Vagina (tissue), 2 donors: ENCODE results near the gene VRTN.

Experiments
- POLR2A ChIP-seq, 2 donors: fragments of 450-650 bp; IDR thresholded peaks; one replicate each; pipeline ENCODE4 v1.6.1; 2017; ENCODE audit warnings: antibody characterized with exemption in 2 of 2, mild to moderate bottlenecking in 2 of 2, moderate library complexity in 2 of 2
- TF ChIP-seq, protein P1 (sequence below), 3 experiments: fragments of 450-650 bp in 2 of 3; fragments of 200-600 bp in 1 of 3; sonication (generic) in 1 of 3; IDR thresholded peaks; one replicate each; pipeline ENCODE4 v1.5.1; 2017 to 2019; ENCODE audit warnings: antibody characterized with exemption in 3 of 3, mild to moderate bottlenecking in 2 of 3, moderate library complexity in 2 of 3

DNA sequence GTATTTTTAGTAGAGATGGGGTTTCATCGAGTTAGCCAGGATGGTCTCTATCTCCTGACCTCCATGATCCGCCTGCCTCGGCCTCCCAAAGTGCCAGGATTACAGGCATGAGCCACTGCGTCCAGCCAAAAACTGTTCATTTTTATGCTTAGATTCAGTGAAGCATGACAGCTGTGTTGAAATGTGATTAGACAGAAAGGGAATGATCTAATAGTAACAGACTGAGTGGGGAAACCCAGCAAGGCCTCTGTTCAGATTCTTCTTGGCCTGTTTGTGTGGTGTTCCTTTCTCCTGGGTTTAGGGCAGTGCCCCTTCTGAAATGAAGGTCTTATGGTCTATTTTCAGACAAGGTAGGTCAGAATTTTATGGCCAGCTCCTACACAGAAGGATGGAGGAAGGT lies 33.7 kb upstream of the VRTN start:
- TF ChIP-seq, protein P1, sequence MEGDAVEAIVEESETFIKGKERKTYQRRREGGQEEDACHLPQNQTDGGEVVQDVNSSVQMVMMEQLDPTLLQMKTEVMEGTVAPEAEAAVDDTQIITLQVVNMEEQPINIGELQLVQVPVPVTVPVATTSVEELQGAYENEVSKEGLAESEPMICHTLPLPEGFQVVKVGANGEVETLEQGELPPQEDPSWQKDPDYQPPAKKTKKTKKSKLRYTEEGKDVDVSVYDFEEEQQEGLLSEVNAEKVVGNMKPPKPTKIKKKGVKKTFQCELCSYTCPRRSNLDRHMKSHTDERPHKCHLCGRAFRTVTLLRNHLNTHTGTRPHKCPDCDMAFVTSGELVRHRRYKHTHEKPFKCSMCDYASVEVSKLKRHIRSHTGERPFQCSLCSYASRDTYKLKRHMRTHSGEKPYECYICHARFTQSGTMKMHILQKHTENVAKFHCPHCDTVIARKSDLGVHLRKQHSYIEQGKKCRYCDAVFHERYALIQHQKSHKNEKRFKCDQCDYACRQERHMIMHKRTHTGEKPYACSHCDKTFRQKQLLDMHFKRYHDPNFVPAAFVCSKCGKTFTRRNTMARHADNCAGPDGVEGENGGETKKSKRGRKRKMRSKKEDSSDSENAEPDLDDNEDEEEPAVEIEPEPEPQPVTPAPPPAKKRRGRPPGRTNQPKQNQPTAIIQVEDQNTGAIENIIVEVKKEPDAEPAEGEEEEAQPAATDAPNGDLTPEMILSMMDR (IDR thresholded peaks at IDR 0.05), result no peak
- TF ChIP-seq POLR2A (IDR thresholded peaks at IDR 0.05), result no peak
